ENCODE measurements around the gene EVA1A.
A peak's percentile ranks its signal among the peaks of the same experiment; 100 is the strongest.

The EVA1A gene

GRCh38 chr2:75563591-75563990 lies 2.9 kb upstream of the EVA1A start:
- DNase-seq (ENCODE audit: low spot score): no peak

GRCh38 chr2:75562513-75562864 lies 1.8 kb upstream of the EVA1A start:
- no peak for DNase-seq (ENCODE audit: low spot score)

- DNase-seq (ENCODE audit: low spot score): peak; percentile 49
These were observed 1.1 kb upstream of the EVA1A start for GRCh38 chr2:75561566-75562512.

- DNase-seq (ENCODE audit: low spot score): peak; percentile 40
These were observed 544 bp downstream of the EVA1A start for GRCh38 chr2:75560022-75560767.

- DNase-seq (ENCODE audit: low spot score): no peak
These were observed 1.1 kb downstream of the EVA1A start for GRCh38 chr2:75559680-75560021.

GRCh38 chr2:75558786-75559679 lies 1.7 kb downstream of the EVA1A start:
- DNase-seq (ENCODE audit: low spot score): peak; percentile 56

GRCh38 chr2:75558136-75558535 lies 2.6 kb downstream of the EVA1A start:
- no peak for DNase-seq (ENCODE audit: low spot score)

- DNase-seq (ENCODE audit: low spot score): no peak
These were observed 3.1 kb downstream of the EVA1A start for GRCh38 chr2:75557474-75558133.

GRCh38 chr2:75556679-75557366 lies 3.9 kb downstream of the EVA1A start:
- no peak for DNase-seq (ENCODE audit: low spot score)

- no peak for DNase-seq (ENCODE audit: low spot score)
These were observed 5.0 kb downstream of the EVA1A start for GRCh38 chr2:75555701-75556100.

- no peak for DNase-seq (ENCODE audit: low spot score)
These were observed 6.7 kb downstream of the EVA1A start for GRCh38 chr2:75553935-75554531.

- DNase-seq (ENCODE audit: low spot score): no peak
These were observed 8.5 kb downstream of the EVA1A start for GRCh38 chr2:75552222-75552621.

- no peak for DNase-seq (ENCODE audit: low spot score)
These were observed 9.3 kb downstream of the EVA1A start for GRCh38 chr2:75551434-75551833.

- no peak for DNase-seq (ENCODE audit: low spot score)
These were observed 11.1 kb downstream of the EVA1A start for GRCh38 chr2:75549401-75550253.

- DNase-seq (ENCODE audit: low spot score): no peak
These were observed 12.6 kb downstream of the EVA1A start for GRCh38 chr2:75548036-75548573.

- DNase-seq (ENCODE audit: low spot score): peak; percentile 44
These were observed 13.2 kb downstream of the EVA1A start for GRCh38 chr2:75547345-75548035.

GRCh38 chr2:75545922-75546321 lies 14.8 kb downstream of the EVA1A start:
- DNase-seq (ENCODE audit: low spot score): no peak

- DNase-seq (ENCODE audit: low spot score): no peak
These were observed 15.4 kb downstream of the EVA1A start for GRCh38 chr2:75545387-75545786.

- DNase-seq (ENCODE audit: low spot score): no peak
These were observed 17.3 kb downstream of the EVA1A start for GRCh38 chr2:75543446-75543845.
